ENCODE data around the gene DPY19L3. TPM values are rescaled to one million over a fixed set of nuclear protein-coding genes. Genes with fewer than 3 reads are reported as not detected.
A peak's percentile ranks its signal among the peaks of the same experiment; 100 is the strongest.

The DPY19L3 gene
- total RNA-seq, 1 donor, result 30.0 TPM

GRCh38 chr19:32396046-32396652 is 9.4 kb upstream of the DPY19L3 start:
- H3K4me2 ChIP-seq (ENCODE audit: insufficient read depth, low read length), result no peak overlapping the region
- no peak for TF ChIP-seq CTCF (IDR thresholded peaks at IDR 0.05; ENCODE audit: extremely low read depth, low read depth, low read length)
- peaks cover 7% of the 10 kb centered on the region for H3K4me1 ChIP-seq (ENCODE audit: insufficient read depth, low read length)
- no peak overlapping the region for H2AFZ ChIP-seq (ENCODE audit: low read length)
- no peaks in the 10 kb centered on the region for H3K79me2 ChIP-seq (ENCODE audit: insufficient read depth, low read length)
- no peaks in the 10 kb centered on the region for H3K27me3 ChIP-seq (ENCODE audit: insufficient read depth, low read length)
- H3K27ac ChIP-seq (ENCODE audit: low read depth, low read length), result no peak overlapping the region
- H3K36me3 ChIP-seq (ENCODE audit: insufficient read depth, low read length), result peaks cover 6% of the 10 kb centered on the region
- no peak for DNase-seq (ENCODE audit: insufficient read length, low spot score, missing footprints)
- no peaks in the 10 kb centered on the region for H4K20me1 ChIP-seq (ENCODE audit: insufficient read depth, low read length)
- H3K4me3 ChIP-seq (ENCODE audit: insufficient read depth, low read length), result no peak overlapping the region
- H3K9me3 ChIP-seq (ENCODE audit: low read depth, low read length), result no peaks in the 10 kb centered on the region

- peak; percentile 69 for DNase-seq (ENCODE audit: insufficient read length, low spot score, missing footprints)
- TF ChIP-seq CTCF (IDR thresholded peaks at IDR 0.05; ENCODE audit: extremely low read depth, low read depth, low read length), result no peak
- peaks cover 7% of the 10 kb centered on the region for H3K4me1 ChIP-seq (ENCODE audit: insufficient read depth, low read length)
- no peaks in the 10 kb centered on the region for H3K79me2 ChIP-seq (ENCODE audit: insufficient read depth, low read length)
- no peak overlapping the region for H3K27ac ChIP-seq (ENCODE audit: low read depth, low read length)
- H3K9me3 ChIP-seq (ENCODE audit: low read depth, low read length), result no peaks in the 10 kb centered on the region
- H4K20me1 ChIP-seq (ENCODE audit: insufficient read depth, low read length), result no peaks in the 10 kb centered on the region
- no peak overlapping the region for H3K4me2 ChIP-seq (ENCODE audit: insufficient read depth, low read length)
- no peaks in the 10 kb centered on the region for H3K27me3 ChIP-seq (ENCODE audit: insufficient read depth, low read length)
- peaks cover 6% of the 10 kb centered on the region for H3K36me3 ChIP-seq (ENCODE audit: insufficient read depth, low read length)
- H3K4me3 ChIP-seq (ENCODE audit: insufficient read depth, low read length), result no peak overlapping the region
- H2AFZ ChIP-seq (ENCODE audit: low read length), result no peak overlapping the region
Observed at GRCh38 chr19:32397671-32398101, 7.9 kb upstream of the DPY19L3 start.

GRCh38 chr19:32401992-32402391 is 3.6 kb upstream of the DPY19L3 start:
- Histone ChIP-seq H3K9me3 (ENCODE audit: low read depth, low read length) (no peaks in the 10 kb centered on the region), H3K4me2 (ENCODE audit: insufficient read depth, low read length) (no peak overlapping the region), H3K79me2 (ENCODE audit: insufficient read depth, low read length) (peaks cover 22% of the 10 kb centered on the region), H4K20me1 (ENCODE audit: insufficient read depth, low read length) (no peaks in the 10 kb centered on the region), H2AFZ (ENCODE audit: low read length) (no peak overlapping the region), H3K4me1 (ENCODE audit: insufficient read depth, low read length) (peaks cover 21% of the 10 kb centered on the region), H3K36me3 (ENCODE audit: insufficient read depth, low read length) (no peaks in the 10 kb centered on the region), H3K4me3 (ENCODE audit: insufficient read depth, low read length) (no peak overlapping the region), H3K27me3 (ENCODE audit: insufficient read depth, low read length) (no peaks in the 10 kb centered on the region), H3K27ac (ENCODE audit: low read depth, low read length) (no peak overlapping the region)
- TF ChIP-seq CTCF (IDR thresholded peaks at IDR 0.05; ENCODE audit: extremely low read depth, low read depth, low read length), result no peak
- no peak for DNase-seq (ENCODE audit: insufficient read length, low spot score, missing footprints)

GRCh38 chr19:32403291-32403995 is 2.1 kb upstream of the DPY19L3 start:
- Histone ChIP-seq H3K4me2 (ENCODE audit: insufficient read depth, low read length) (peak overlapping the region; percentile 91), H3K4me1 (ENCODE audit: insufficient read depth, low read length) (peaks cover 15% of the 10 kb centered on the region), H3K27me3 (ENCODE audit: insufficient read depth, low read length) (no peaks in the 10 kb centered on the region), H2AFZ (ENCODE audit: low read length) (no peak overlapping the region), H3K4me3 (ENCODE audit: insufficient read depth, low read length) (no peak overlapping the region), H3K79me2 (ENCODE audit: insufficient read depth, low read length) (peaks cover 25% of the 10 kb centered on the region), H3K9me3 (ENCODE audit: low read depth, low read length) (no peaks in the 10 kb centered on the region), H3K27ac (ENCODE audit: low read depth, low read length) (no peak overlapping the region), H4K20me1 (ENCODE audit: insufficient read depth, low read length) (no peaks in the 10 kb centered on the region), H3K36me3 (ENCODE audit: insufficient read depth, low read length) (no peaks in the 10 kb centered on the region)
- DNase-seq (ENCODE audit: insufficient read length, low spot score, missing footprints), result no peak
- TF ChIP-seq CTCF (IDR thresholded peaks at IDR 0.05; ENCODE audit: extremely low read depth, low read depth, low read length), result no peak
